22Rv1 (cell line): Measurements from ENCODE around the gene ATG101.
A peak's percentile ranks its signal among the peaks of the same experiment; 100 is the strongest.

Source experiments
- H3K27ac ChIP-seq: fragments of 450-650 bp; 2 replicates; pipeline ENCODE4 v1.5.1; 2017
- CTCF ChIP-seq: fragments of 450-650 bp; IDR thresholded peaks from 2 replicates; pipeline ENCODE4 v1.5.1; 2017; ENCODE audit warnings: mild to moderate bottlenecking
- ZFX ChIP-seq: fragments of 450-650 bp; IDR thresholded peaks from 2 replicates; pipeline ENCODE4 v1.6.1; 2017; ENCODE audit warnings: antibody characterized with exemption, borderline replicate concordance

The ATG101 gene

DNA sequence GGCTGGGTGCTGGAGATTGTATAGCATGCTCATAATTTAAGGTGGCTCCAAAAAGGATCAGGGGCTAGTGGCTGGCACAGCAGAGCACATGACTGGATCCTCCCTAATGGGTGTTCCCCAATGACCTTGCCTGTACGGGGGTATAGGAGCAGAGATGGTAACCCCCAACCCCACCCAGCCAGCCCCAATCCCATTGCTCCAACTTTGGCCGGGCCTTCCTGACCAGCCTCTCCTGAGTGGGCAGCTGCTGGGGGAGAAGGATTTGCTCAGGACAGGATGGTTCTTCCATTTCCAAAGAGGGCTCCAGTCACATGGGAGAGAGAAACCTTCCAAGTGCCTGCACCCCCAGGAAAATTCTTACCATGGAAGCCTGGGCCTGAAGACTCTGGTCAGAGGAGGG lies 33.9 kb upstream of the ATG101 start:
- no peak for TF ChIP-seq ZFX
- no peak for TF ChIP-seq CTCF
- H3K27ac ChIP-seq = peak overlapping the region; percentile 47; the same call in 1 of the 2 replicates

DNA sequence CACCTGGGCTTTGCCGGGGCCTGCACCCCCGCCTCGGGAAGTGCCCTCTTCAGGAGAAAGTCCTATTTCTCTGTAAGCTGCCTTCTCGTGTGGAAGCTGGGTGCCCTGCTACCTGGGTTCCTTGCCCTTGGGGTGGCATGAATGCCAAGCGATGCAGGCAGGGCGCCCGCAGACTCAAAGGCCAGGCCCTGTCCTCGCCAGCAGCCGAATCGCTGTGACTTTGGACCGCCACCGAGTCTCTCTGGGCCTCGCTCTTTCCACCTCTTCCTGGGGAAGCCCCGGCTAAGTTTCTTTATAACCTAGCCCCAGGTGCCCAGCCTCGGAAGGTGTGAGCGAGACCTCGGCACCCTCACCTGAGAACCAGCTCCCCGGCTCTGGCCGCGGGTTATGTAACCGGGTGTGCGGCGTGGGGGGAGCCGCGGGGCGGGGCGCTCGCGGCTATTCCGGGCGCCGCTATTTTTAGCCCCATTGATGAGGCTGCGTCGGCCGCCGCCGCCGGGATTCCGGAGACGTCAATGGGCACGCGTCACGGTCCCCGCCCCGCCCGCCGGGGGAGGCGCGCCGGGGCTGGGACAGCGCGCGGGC lies 33.1 kb upstream of the ATG101 start:
- H3K27ac ChIP-seq = peak overlapping the region; percentile 47
- TF ChIP-seq CTCF (no peak), ZFX (no peak)

DNA sequence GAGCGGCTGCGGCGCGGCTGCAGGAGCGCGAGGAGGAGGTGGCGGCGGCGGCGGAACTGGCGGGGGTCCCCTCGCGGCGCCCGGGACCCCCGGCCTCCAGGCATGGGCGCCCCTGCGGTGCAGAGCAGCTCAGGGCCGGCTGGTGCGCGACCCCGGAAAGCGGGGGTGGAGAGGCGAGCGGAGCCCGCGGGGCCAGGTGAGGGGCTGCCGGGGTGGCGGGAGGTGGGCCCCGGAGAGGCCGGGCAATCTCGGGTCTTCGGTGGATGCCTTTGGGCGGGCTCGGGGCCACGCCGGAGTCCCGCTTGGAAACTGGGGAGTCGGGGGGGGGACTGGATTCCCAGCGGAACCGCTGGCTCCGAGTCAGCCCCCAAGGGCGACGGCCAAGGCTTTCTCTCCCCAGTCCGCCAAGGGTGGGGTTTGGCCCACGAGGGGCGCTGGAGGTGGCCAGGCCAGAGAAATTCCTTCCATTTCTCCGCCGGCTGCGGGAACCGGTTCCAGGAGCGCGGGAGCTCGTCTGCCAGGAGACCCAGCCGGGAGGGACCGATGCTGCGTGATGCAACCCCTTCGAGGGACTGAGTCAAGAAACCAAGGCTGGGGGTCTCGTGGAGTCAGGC lies 32.4 kb upstream of the ATG101 start:
- peak overlapping the region; percentile 47 for H3K27ac ChIP-seq
- no peak for TF ChIP-seq ZFX

GRCh38 chr12:52038447-52038846 lies 31.3 kb upstream of the ATG101 start:
- H3K27ac ChIP-seq = peak overlapping the region; percentile 18; the same call in 1 of the 2 replicates
- TF ChIP-seq ZFX (no peak), CTCF (no peak)

DNA sequence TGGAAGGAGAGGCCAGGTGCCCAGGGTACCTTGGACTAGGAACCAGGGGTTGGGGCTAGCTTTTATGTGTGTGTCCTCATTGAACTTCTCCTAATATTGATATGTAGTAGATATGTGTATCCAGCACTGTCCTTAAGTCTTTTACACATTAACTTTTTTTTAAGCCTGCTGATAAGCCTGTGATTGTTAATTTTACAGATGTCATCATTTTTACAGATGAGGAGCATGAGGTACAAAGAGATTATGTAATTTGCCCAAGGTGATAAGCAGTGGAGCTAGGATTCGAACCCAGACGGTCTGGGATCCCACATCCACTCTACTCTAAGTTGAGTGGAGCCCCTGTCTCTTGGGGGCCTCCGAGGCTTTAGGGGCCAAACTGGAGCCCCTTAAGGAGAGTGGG lies 28.7 kb upstream of the ATG101 start:
- H3K27ac ChIP-seq = no peak overlapping the region
- TF ChIP-seq ZFX = no peak

GRCh38 chr12:52041695-52042123 lies 28.1 kb upstream of the ATG101 start:
- no peak for TF ChIP-seq CTCF
- no peak for TF ChIP-seq ZFX
- H3K27ac ChIP-seq = no peak overlapping the region

- H3K27ac ChIP-seq = no peak overlapping the region
- TF ChIP-seq CTCF = no peak
- no peak for TF ChIP-seq ZFX
Observed at GRCh38 chr12:52042706-52043385, 26.9 kb upstream of the ATG101 start.

DNA sequence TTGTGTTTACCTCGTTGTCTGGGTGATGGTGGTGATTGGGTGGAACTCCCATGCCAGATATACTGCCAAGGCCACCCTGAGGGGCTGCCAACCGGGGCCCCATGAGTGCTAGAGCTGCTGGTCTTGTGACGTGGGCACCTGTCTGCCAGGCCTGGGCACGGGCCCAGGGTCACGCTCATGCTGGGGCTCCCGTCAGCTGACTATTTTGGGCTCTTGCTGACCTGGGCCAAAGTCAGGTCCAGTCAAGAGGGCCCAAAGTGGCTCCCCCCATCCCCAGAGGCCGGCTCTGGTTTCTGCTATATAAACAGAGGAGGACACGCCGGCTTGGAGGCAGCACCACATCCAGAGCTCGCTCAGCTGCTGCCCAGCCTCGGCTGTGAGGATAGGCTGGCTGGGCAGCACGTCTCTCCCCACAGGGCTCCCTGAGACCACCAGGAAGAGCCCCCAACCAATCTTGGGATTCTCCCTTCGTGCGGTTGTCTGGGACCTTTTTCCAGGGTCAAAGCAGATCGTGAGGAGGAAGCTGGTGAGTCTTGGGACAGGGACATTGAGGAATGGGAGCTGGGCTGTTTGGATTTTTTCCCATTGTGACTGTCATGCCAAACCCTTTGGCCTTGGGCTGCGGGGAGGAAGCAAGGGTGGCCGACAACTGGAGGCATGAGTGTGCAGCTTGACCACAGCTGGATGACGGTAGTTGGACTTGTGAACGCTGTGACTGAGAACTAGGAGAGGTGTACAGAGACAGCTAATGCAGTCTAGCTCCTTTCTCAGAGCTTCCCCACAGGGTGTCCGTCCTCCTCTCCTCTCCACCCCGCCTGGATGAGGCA lies 26.2 kb upstream of the ATG101 start:
- no peak for TF ChIP-seq CTCF
- TF ChIP-seq ZFX = no peak
- no peak overlapping the region for H3K27ac ChIP-seq
